Fibroblast of skin of left quadriceps (primary cell): ENCODE data around the gene ZNF799.
"Not testable (repeated sequence)": the region's sequence is repeated elsewhere in the genome, so short reads cannot be mapped to it uniquely, and the experiment has no call there.

Source experiments
- DNase-seq, 2 experiments: peaks; one replicate each; pipeline ENCODE4 v3.0.0-alpha.2; 2013; ENCODE audit warnings: low read depth in 2 of 2

Gene ZNF799

GRCh38 chr19:12400633-12401502, at the start of gene ZNF799:
Gene ZNF799 (minus strand): TSS chr19:12401271. CDS start chr19:12401070, 201 bp downstream.
- peak; percentile 82 to 86 for DNase-seq

- no peak for DNase-seq
Observed at GRCh38 chr19:12450844-12451243, 49.8 kb upstream of the ZNF799 start.

GRCh38 chr19:12448808-12449207, 47.7 kb upstream of the ZNF799 start:
- DNase-seq, result no peak

- peak; percentile 90 to 92 for DNase-seq
Observed at GRCh38 chr19:12440541-12441316, 39.7 kb upstream of the ZNF799 start, which contains the start of gene ZNF443. Gene ZNF443 (minus strand): TSS chr19:12441021. CDS start chr19:12440914, 107 bp downstream.

GRCh38 chr19:12439686-12440540, 38.8 kb upstream of the ZNF799 start:
- not testable (repeated sequence) for DNase-seq

GRCh38 chr19:12430726-12431299, 29.7 kb upstream of the ZNF799 start:
- not testable (repeated sequence) for DNase-seq

- no peak for DNase-seq
Observed at GRCh38 chr19:12425888-12426274, 24.8 kb upstream of the ZNF799 start.

- DNase-seq, result no peak
Observed at GRCh38 chr19:12425236-12425887, 24.3 kb upstream of the ZNF799 start.

- not testable (repeated sequence) for DNase-seq
Observed at GRCh38 chr19:12417273-12417672, 16.2 kb upstream of the ZNF799 start.

GRCh38 chr19:12411893-12412292, 10.8 kb upstream of the ZNF799 start:
- no peak for DNase-seq

GRCh38 chr19:12399901-12400632, 1.0 kb downstream of the ZNF799 start:
- not testable (repeated sequence) for DNase-seq

- not testable (repeated sequence) for DNase-seq
Observed at GRCh38 chr19:12391148-12391547, 9.9 kb downstream of the ZNF799 start.

- not testable (repeated sequence) for DNase-seq
Observed at GRCh38 chr19:12386365-12386764, 14.7 kb downstream of the ZNF799 start.

GRCh38 chr19:12380444-12380737, 20.7 kb downstream of the ZNF799 start:
- DNase-seq, result no peak

GRCh38 chr19:12379732-12380443, 21.2 kb downstream of the ZNF799 start:
- DNase-seq, result no peak

GRCh38 chr19:12374026-12374425, 27.0 kb downstream of the ZNF799 start:
- no peak for DNase-seq

- peak; percentile 86 to 88 for DNase-seq
Observed at GRCh38 chr19:12365236-12366162, 35.6 kb downstream of the ZNF799 start, which contains the start of gene ZNF442. Gene ZNF442 (minus strand): TSS chr19:12365683. CDS start chr19:12363631, 2,052 bp downstream.
